ENCODE data around the gene AK4. TPM values are rescaled to one million over a fixed set of nuclear protein-coding genes. Genes with fewer than 3 reads are reported as not detected.

AK4 gene
- polyA plus RNA-seq, 1 donor (not counting 4 experiments of a cell fraction or from before 2014, with no cell fraction given): 90.0 TPM

DNA sequence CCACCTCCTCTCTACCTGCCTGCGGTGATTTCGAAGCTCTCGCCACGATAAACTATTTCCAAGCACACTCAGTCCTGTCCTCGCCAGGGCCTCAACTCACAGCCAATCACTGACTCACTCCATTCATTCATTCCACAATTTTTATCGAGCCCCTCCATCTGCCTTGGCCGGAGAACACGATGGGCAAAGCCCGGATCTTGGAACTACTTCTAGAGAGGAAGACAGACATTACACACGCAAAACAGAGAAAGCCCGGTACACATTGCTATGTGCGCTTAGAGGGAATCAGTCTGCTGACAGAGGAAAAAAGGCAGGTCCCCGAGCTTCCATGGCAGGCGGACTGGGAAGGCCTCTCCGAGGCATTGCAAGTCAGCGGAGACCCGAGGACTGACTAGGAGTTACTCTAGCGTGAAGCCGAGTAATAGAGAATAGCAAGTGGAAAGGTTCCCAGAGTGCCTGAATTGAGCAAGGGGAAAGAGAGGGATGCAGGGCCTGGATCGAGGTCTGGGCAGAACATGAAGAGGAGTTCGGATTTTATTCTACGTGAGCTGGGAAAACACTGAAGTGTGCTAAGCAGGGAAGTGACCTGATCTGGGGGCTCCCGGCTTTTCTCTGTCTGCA lies 107.1 kb downstream of the AK4 start:
- no peaks in the 10 kb centered on the region for H3K36me3 ChIP-seq (ENCODE audit: control insufficient read depth in 2 of 2, extremely low read depth in 1 of 2, insufficient read depth in 2 of 2, low read length in 2 of 2)
- no peaks in the 10 kb centered on the region for H3K27me3 ChIP-seq (ENCODE audit: control insufficient read depth, extremely low read depth, insufficient read depth, low read length)
- H3K79me2 ChIP-seq (ENCODE audit: control insufficient read depth, insufficient read depth, low read length): peaks cover 8% of the 10 kb centered on the region
- TF ChIP-seq CTCF (optimal IDR thresholded peaks at IDR 0.05 in 1 of 3, IDR thresholded peaks at IDR 0.05 in 1 of 3, conservative IDR thresholded peaks at IDR 0.05 in 1 of 3; ENCODE audit: extremely low read depth in 1 of 3, insufficient read depth in 2 of 3, low read length in 3 of 3) (no peak), EZH2 (IDR thresholded peaks at IDR 0.05; ENCODE audit: low read length) (no peak)
- no peaks in the 10 kb centered on the region for H3K9me3 ChIP-seq (ENCODE audit: control insufficient read depth, low read depth, low read length)
- no peak for DNase-seq (ENCODE audit: low read depth, low spot score)
- H3K27ac ChIP-seq (ENCODE audit: control insufficient read depth, insufficient read depth, low read length): no peak overlapping the region
- peak overlapping the region; percentile 74 to 83 (median 80) for H3K4me3 ChIP-seq (ENCODE audit: control insufficient read depth in 2 of 3, extremely low read depth in 1 of 3, insufficient read depth in 2 of 3, low read depth in 1 of 3, low read length in 3 of 3)
- H3K9ac ChIP-seq (ENCODE audit: control insufficient read depth, extremely low read depth, insufficient read depth, low read length): peak overlapping the region; percentile 72
- H4K20me1 ChIP-seq (ENCODE audit: control insufficient read depth, extremely low read depth, insufficient read depth, low read length): no peaks in the 10 kb centered on the region
- peak; percentile 41 for FAIRE-seq
- no peaks in the 10 kb centered on the region for H3K9me1 ChIP-seq (ENCODE audit: control insufficient read depth, extremely low read depth, insufficient read depth, low read length)
- dilution Hi-C loops (cut with MboI; ENCODE audit: extremely low pct_ligation_motif_present, low sequenced_read_pairs): no loop called here
- peak overlapping the region; percentile 87 for H3K4me2 ChIP-seq (ENCODE audit: control insufficient read depth, extremely low read depth, insufficient read depth, low read depth, low read length)
- H3K4me1 ChIP-seq (ENCODE audit: control insufficient read depth, extremely low read depth, insufficient read depth, low read length): peaks cover 23% of the 10 kb centered on the region
- peak overlapping the region; percentile 92 for H2AFZ ChIP-seq (ENCODE audit: control insufficient read depth, low read length)

DNA sequence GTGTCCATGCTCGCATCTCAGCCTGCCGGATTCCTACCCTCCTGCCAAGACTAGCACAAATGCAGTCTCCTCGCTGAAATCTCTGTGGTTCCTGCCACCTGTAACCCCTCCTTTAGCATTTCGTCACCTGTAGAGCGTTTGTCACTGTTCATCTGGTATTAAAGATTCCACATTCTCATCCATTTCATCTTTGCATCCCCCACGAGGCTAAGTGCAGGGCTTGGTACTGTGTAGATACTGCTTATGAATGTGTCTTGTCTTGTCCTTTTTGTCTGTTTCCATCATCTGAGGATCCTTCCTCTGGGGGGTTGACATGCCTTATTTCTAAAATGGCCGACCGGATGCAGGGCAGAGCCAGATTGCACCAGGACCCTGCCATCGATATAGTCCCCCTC lies 107.7 kb downstream of the AK4 start:
- peaks cover 8% of the 10 kb centered on the region for H3K79me2 ChIP-seq (ENCODE audit: control insufficient read depth, insufficient read depth, low read length)
- H3K4me2 ChIP-seq (ENCODE audit: control insufficient read depth, extremely low read depth, insufficient read depth, low read depth, low read length): peak overlapping the region; percentile 87
- TF ChIP-seq CTCF (optimal IDR thresholded peaks at IDR 0.05 in 1 of 3, IDR thresholded peaks at IDR 0.05 in 1 of 3, conservative IDR thresholded peaks at IDR 0.05 in 1 of 3; ENCODE audit: extremely low read depth in 1 of 3, insufficient read depth in 2 of 3, low read length in 3 of 3) (no peak), EZH2 (IDR thresholded peaks at IDR 0.05; ENCODE audit: low read length) (no peak)
- no peak overlapping the region for H3K9ac ChIP-seq (ENCODE audit: control insufficient read depth, extremely low read depth, insufficient read depth, low read length)
- dilution Hi-C loops (cut with MboI; ENCODE audit: extremely low pct_ligation_motif_present, low sequenced_read_pairs): no loop called here
- DNase-seq (ENCODE audit: low read depth, low spot score): no peak
- H2AFZ ChIP-seq (ENCODE audit: control insufficient read depth, low read length): no peak overlapping the region
- H3K4me3 ChIP-seq (ENCODE audit: control insufficient read depth in 2 of 3, extremely low read depth in 1 of 3, insufficient read depth in 2 of 3, low read depth in 1 of 3, low read length in 3 of 3): peak overlapping the region in 1 of 3 experiments; percentile 80
- FAIRE-seq: no peak
- no peak overlapping the region for H3K27ac ChIP-seq (ENCODE audit: control insufficient read depth, insufficient read depth, low read length)
- H3K4me1 ChIP-seq (ENCODE audit: control insufficient read depth, extremely low read depth, insufficient read depth, low read length): peaks cover 26% of the 10 kb centered on the region
- no peaks in the 10 kb centered on the region for H4K20me1 ChIP-seq (ENCODE audit: control insufficient read depth, extremely low read depth, insufficient read depth, low read length)
- H3K9me1 ChIP-seq (ENCODE audit: control insufficient read depth, extremely low read depth, insufficient read depth, low read length): no peaks in the 10 kb centered on the region
- H3K9me3 ChIP-seq (ENCODE audit: control insufficient read depth, low read depth, low read length): no peaks in the 10 kb centered on the region
- no peaks in the 10 kb centered on the region for H3K27me3 ChIP-seq (ENCODE audit: control insufficient read depth, extremely low read depth, insufficient read depth, low read length)
- H3K36me3 ChIP-seq (ENCODE audit: control insufficient read depth in 2 of 2, extremely low read depth in 1 of 2, insufficient read depth in 2 of 2, low read length in 2 of 2): no peaks in the 10 kb centered on the region

Measured in keratinocyte (primary cell).